HL-60 (cell line): ENCODE results near the gene BIRC3.

ENCODE experiments used
- DNase-seq, 2 experiments: peaks; one replicate each; pipeline ENCODE4 v3.0.0-alpha.2; 2010 to 2020; ENCODE audit warnings: low read depth in 1 of 2, low spot score in 1 of 2
- H3K27ac ChIP-seq: fragments of 250-450 bp; sonication (Bioruptor Pico); replicated peaks from 2 replicates; pipeline ENCODE4 v1.5.1; 2020; ENCODE audit warnings: mild to moderate bottlenecking, moderate library complexity
- H3K27me3 ChIP-seq: fragments of 250-450 bp; sonication (Bioruptor Pico); 2 replicates; pipeline ENCODE4 v1.5.1; 2021; ENCODE audit warnings: mild to moderate bottlenecking, moderate library complexity; ENCODE audit not compliant: insufficient read depth, poor library complexity, severe bottlenecking
- H3K4me3 ChIP-seq: replicated peaks from 2 replicates; pipeline ENCODE4 v1.5.1; 2011; ENCODE audit warnings: mild to moderate bottlenecking, control low read depth, low read length; ENCODE audit not compliant: insufficient read depth
- GABPA ChIP-seq: IDR thresholded peaks from 2 replicates; pipeline ENCODE4 v1.6.1; 2012; ENCODE audit warnings: low read depth
- POLR2AphosphoS5 ChIP-seq: IDR thresholded peaks from 2 replicates; pipeline ENCODE4 v1.6.1; 2012; ENCODE audit warnings: low read depth
- SPI1 ChIP-seq: IDR thresholded peaks from 2 replicates; pipeline ENCODE4 v1.6.1; 2012; ENCODE audit warnings: low read depth, mild to moderate bottlenecking, borderline replicate concordance
- TF ChIP-seq, protein P1 (sequence below): IDR thresholded peaks from one replicate; pipeline ENCODE4 v1.5.1; 2011; ENCODE audit warnings: low read length, control low read depth, inconsistent platforms; ENCODE audit not compliant: insufficient read depth
- TF ChIP-seq, protein P2 (sequence below): IDR thresholded peaks from 2 replicates; pipeline ENCODE4 v1.6.1; 2012; ENCODE audit warnings: low read depth; ENCODE audit not compliant: insufficient replicate concordance

The BIRC3 gene

DNA sequence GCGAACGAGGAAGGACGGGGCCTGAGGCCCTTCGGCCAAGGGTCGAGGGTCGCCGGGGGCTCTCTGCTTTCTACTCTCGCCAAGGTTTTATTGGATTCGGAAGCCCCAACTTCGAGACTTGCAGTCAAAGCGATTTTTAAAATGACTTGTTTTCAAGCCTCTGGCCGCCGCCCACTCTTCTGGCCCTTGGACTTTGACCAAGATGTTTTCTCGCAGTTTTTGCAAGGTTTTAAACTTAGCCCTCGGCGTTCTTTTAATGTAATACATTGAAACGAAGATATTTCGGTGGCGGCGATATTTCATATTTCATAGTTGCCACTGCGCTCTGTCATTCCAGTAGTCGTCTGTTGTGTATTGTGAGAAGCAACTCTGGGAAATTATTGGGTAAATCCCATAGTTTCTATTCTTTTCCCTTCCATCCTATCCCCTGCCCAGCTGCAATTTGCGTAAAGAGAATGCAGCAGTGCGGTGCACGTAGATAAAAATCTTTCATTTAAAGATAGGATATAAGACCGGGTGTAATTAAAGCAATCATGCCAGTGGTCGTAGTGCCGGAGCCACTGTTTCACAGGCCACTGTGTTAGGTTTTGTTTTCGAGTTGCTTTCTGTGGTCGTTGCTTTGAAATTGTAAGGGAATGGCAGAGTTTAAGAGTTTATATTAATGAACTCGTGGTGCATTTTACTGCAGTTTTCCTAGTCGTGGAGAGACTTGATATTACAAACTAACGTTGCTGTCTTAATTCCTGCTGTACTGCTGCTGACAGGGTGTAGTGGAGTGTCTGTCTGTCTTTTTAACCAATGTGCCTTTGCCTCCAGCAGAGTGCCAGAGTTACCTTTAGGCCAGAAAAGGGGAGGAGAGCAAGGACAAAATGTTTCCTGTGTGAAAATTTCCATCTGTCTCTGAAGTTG is 30.4 kb downstream of the BIRC3 start:
- peak overlapping the region; percentile 94 for H3K27ac ChIP-seq
- TF ChIP-seq SPI1 = no peak
- TF ChIP-seq, protein P1, sequence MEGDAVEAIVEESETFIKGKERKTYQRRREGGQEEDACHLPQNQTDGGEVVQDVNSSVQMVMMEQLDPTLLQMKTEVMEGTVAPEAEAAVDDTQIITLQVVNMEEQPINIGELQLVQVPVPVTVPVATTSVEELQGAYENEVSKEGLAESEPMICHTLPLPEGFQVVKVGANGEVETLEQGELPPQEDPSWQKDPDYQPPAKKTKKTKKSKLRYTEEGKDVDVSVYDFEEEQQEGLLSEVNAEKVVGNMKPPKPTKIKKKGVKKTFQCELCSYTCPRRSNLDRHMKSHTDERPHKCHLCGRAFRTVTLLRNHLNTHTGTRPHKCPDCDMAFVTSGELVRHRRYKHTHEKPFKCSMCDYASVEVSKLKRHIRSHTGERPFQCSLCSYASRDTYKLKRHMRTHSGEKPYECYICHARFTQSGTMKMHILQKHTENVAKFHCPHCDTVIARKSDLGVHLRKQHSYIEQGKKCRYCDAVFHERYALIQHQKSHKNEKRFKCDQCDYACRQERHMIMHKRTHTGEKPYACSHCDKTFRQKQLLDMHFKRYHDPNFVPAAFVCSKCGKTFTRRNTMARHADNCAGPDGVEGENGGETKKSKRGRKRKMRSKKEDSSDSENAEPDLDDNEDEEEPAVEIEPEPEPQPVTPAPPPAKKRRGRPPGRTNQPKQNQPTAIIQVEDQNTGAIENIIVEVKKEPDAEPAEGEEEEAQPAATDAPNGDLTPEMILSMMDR = no peak
- TF ChIP-seq GABPA = no peak
- no peak for TF ChIP-seq POLR2AphosphoS5
- TF ChIP-seq, protein P2, sequence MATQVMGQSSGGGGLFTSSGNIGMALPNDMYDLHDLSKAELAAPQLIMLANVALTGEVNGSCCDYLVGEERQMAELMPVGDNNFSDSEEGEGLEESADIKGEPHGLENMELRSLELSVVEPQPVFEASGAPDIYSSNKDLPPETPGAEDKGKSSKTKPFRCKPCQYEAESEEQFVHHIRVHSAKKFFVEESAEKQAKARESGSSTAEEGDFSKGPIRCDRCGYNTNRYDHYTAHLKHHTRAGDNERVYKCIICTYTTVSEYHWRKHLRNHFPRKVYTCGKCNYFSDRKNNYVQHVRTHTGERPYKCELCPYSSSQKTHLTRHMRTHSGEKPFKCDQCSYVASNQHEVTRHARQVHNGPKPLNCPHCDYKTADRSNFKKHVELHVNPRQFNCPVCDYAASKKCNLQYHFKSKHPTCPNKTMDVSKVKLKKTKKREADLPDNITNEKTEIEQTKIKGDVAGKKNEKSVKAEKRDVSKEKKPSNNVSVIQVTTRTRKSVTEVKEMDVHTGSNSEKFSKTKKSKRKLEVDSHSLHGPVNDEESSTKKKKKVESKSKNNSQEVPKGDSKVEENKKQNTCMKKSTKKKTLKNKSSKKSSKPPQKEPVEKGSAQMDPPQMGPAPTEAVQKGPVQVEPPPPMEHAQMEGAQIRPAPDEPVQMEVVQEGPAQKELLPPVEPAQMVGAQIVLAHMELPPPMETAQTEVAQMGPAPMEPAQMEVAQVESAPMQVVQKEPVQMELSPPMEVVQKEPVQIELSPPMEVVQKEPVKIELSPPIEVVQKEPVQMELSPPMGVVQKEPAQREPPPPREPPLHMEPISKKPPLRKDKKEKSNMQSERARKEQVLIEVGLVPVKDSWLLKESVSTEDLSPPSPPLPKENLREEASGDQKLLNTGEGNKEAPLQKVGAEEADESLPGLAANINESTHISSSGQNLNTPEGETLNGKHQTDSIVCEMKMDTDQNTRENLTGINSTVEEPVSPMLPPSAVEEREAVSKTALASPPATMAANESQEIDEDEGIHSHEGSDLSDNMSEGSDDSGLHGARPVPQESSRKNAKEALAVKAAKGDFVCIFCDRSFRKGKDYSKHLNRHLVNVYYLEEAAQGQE = no peak
- no peaks in the 10 kb centered on the region for H3K27me3 ChIP-seq
- peak; percentile 41 to 42 for DNase-seq
- peak overlapping the region; percentile 65 for H3K4me3 ChIP-seq

DNA sequence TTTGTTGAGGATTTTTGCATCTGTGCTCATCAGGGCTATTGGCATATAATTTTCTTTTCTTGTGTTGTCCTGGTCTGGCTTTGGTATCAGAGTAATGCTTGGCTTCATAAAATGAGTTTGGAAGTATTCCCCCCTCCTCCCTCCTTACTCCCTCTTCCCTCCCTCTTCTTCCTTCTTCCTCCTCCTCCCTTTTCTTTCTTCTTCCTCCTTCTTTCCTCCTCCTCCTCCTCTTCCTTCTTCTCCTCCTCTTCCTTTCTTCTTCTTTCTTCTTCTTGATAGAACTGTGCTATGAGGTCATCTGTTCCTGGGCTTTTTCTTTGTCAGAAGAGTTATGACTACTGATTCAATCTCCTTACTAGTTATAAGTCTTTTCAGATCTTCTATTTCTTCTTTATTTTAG is 39.8 kb downstream of the BIRC3 start:
- no peak overlapping the region for H3K4me3 ChIP-seq
- TF ChIP-seq, protein P2 = no peak
- TF ChIP-seq POLR2AphosphoS5 (no peak), GABPA (no peak), SPI1 (no peak)
- TF ChIP-seq, protein P1 = no peak
- no peak for DNase-seq
- H3K27ac ChIP-seq = no peak overlapping the region
- H3K27me3 ChIP-seq = no peaks in the 10 kb centered on the region

DNA sequence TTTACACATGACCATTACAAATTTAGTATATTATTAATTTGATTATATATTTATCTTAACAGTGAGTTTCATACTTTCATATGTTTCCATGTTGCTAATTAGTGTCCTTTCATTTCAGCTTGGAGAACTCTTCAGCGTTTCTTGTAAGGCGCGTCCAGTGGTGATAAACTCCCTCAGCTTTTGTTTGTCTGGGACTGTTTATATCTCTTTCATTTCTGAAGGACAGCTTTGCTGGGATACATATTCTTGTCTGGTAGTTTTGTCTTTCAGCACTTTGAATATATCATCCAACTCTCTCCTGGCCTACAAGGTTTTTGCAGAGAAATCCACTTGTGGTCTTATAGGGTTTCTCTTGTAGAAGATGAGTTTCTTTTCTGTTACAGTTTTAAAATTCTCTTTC is 42.1 kb downstream of the BIRC3 start:
- Histone ChIP-seq H3K4me3 (no peak overlapping the region), H3K27ac (no peak overlapping the region), H3K27me3 (no peaks in the 10 kb centered on the region)
- DNase-seq = no peak
- no peak for TF ChIP-seq POLR2AphosphoS5
- no peak for TF ChIP-seq SPI1
- TF ChIP-seq, protein P1 = no peak
- TF ChIP-seq, protein P2 = no peak
- TF ChIP-seq GABPA = no peak
